ENCODE data around the gene CCM2L. TPM values are rescaled to one million over a fixed set of nuclear protein-coding genes. Genes with fewer than 3 reads are reported as not detected.

CCM2L gene
- total RNA-seq, 1 donor from 2014 or later = 17.3 TPM

- DNase-seq (ENCODE audit: low read depth in 2 of 2) = no peak
Observed at GRCh38 chr20:32056708-32057483, 46.7 kb downstream of the CCM2L start.

DNA sequence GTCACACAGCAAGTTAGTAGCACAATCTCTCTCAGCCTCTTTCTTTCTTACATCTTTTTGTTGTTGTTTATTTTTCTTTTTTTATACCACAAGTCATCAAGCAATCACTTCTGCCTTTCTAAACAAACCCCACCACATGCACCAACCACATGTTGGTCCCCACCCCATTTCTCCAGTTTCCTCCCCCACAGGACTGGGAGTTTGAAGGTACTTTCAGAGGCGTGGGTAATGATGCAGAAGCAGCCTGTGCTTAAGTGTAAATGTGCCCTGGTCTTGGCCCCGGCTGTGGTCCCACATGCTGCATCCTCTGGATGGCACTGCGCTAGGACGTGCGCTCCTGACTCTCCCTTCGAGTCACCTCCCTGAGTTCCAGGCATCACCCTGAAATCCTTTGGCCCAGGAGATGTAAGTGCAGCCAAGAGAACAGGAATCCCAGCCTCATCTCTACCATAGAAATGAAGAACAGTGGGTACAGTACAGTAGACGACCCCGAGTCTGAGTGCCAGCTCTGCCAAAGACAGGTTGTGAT is 47.5 kb downstream of the CCM2L start:
- no peak for DNase-seq (ENCODE audit: low read depth in 2 of 2)

DNA sequence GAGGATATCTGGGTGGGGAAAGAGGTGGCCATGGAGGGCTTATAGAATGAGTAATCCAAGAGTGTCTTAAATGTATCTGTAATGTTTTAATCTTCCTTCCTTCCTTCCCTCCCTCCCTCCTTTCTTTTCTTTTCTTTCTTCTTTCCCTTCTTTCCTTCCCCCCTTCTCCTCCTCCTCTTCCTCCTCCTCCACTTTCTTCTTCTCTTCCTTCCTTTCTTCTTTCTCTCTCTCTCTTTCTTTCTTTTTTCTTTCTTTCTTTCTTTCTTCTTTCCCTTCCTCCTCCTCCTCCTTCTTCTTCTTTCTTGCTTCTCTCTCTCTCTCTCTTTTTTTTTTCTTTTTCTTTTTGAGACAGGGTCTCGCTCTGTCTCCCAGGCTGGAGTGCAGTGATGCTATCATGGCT is 49.0 kb downstream of the CCM2L start:
- DNase-seq (ENCODE audit: low read depth in 2 of 2) = no peak

DNA sequence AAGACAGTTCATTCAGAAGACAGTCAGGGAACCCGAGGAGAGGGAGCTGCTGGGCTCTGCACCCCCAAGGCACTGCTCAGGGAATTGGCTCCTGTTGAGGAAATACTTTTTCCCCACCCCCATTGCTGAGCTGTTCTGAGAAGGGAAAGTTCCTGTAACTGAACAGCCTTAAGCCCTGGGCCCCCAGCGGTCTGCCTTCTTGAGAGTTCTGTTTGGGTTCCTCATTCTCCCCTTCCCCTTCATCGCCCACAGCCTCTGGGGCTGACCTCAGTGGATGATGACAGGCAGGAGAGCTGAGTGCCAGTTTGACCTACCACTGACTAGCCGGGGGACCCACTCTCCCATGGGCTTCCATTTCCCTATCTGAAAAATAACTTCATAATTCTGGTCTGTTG is 52.5 kb downstream of the CCM2L start:
- no peak for DNase-seq (ENCODE audit: low read depth in 2 of 2)

DNA sequence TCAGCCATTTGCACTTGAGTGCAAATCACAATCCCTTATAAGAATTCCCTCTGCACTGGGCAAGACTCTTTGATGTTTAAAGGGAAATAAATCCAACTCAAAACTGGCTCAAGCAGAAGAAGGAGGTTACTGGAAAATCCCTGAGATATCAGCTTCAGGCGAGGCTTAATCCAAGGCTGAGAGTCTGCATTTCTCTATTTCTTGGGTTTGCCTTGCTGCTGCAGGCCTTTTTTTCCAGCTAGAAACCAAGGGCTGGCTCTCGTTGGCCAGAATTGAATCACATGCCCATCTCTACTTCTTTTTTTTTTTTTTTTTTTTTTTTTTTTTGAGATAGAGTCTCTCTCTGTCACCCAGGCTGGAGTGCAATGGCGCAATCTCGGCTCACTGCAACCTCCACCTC is 53.5 kb downstream of the CCM2L start:
- DNase-seq (ENCODE audit: low read depth in 2 of 2) = no peak

GRCh38 chr20:32064667-32065066 is 54.4 kb downstream of the CCM2L start:
- DNase-seq (ENCODE audit: low read depth in 2 of 2) = no peak

- DNase-seq (ENCODE audit: low read depth in 2 of 2) = no peak
Observed at GRCh38 chr20:32067234-32067821, 57.1 kb downstream of the CCM2L start.

DNA sequence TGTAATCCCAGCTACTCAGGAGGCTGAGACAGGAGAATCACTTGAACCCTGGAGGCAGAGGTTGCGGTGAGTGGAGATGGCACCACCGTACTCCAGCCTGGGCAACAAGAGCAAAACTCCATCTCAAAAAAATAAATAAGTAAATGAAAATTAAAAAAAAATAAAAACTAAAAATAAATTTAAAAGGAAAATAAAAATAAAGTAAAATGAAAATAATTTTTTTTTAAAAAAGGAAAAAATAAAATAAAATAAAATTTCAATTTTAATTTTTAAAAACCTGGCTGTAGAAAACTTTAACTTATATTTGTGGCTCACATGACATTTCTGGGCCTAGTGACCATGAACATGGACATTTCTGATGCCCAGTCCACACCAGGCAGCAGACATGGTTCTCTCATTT is 57.9 kb downstream of the CCM2L start:
- no peak for DNase-seq (ENCODE audit: low read depth in 2 of 2)

DNA sequence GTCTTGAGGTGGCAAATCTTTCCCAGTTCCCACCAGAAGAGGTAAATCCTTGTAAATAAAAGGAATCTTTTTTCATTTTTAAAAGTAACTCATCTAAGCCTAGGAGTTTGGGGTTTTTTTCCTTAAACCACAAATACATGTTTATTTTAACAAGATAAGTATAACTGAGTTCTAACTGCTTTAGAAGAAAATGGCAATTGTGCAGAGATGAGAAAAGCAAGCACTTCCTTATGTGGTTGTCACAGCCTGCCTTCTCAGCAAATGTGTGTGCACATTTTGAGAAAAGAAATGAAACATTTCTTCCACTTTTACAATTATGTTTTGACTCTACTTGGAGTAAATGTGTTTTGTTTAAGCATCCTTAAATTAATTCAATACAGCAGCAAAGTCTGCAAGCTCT is 59.5 kb downstream of the CCM2L start:
- no peak for DNase-seq (ENCODE audit: low read depth in 2 of 2)

DNA sequence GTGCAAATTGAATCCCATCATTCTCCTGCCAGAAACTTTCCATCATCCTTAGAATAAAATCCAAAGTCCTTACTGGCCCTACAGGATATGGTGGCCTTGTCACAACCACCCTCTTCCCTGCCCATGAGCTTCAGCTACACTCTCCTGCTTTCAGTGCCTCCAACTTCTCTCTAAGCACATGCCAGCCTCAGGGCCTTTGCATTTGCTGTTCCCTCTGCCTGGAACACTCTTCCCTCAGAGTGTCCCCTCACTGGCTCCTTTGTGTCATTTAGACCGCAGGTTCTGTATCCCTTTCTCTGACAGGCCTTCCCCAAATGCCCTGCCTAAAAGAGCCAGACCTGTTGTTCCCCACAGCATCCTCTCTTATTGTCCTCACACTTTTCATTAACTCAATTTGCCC is 60.0 kb downstream of the CCM2L start:
- DNase-seq (ENCODE audit: low read depth in 2 of 2) = no peak

DNA sequence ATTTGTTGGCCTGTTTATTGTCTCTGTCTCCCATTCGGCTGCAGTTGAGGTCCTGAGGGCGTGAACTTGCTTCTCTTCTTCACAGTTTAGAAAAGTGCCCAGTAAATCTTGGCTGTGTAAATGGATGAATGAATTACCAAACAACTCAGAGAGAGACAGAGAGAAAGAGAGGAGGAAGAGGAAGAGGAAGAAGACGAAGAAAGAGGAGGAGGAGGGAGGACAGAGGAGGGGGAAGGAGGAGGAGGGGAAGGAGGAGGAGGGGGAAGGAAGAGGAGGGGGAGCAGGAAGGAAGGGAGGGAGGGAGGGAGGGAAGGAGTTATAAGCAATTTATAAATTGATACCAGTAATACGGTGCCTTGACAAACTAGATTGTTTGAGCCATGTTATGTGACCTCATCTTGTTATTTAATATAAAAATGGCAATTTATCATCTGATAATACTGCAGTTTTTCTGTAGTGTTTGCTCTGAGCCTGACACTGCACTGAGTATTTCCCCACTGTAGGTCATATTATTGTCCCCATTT is 60.5 kb downstream of the CCM2L start:
- DNase-seq (ENCODE audit: low read depth in 2 of 2) = no peak

DNA sequence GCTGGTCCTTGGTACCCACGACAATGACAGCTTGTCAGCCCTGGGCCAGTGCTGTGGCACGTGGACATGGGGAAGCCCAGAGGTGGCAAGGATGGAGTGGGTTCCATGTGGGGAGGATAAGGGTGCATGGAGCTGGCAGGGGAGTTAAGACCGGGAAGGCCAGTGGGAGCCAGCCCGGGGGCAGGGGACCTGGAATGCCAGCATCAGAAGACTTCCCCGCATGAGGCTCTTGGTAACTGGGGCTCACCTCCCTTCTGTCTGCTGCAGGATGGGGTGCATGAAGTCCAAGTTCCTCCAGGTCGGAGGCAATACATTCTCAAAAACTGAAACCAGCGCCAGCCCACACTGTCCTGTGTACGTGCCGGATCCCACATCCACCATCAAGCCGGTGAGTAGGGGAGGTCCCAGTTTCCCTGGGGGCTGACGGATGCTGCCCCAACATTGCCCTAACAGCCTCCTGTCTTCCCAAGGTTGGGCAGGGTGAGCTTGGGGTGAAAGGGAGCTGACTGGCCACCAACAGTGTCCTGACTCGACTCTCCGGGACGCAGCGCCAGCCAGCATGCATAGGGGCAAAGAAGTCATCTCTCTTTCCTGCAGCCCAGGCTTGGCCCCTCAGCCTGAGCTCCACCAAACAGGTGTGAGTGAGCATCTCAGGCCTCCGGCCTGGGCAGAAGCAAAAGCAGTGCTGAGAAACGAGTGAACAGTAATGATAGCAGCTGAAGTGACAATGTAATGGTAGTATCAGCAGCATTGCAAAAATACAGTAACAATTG is 61.3 kb downstream of the CCM2L start:
- no peak for DNase-seq (ENCODE audit: low read depth in 2 of 2)

DNA sequence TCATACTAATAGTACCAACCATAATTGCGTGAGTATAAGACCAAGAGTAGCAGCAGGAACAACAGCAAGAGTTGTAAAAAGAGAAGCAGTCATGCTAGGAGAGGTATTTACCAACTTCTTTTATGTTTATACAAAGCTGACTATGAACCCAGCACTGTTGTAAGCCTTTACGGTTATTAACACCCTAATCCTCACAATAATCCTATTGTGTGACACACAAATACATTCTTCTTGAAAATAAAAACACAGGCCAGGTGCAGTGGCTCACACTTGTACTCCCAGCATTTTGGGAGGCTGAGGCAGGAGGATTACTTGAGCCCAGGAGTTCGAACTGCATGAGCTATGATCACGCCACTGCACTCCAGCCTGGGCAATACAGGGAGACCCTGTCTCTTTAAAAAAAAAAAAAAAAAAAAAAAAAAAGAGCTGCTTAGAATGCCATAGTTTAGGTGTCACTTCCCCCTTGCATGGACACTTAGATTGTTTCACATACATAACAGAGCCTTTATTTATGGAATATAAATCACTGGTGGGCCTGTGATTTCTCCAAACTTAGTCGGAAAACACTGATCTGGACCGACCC is 62.0 kb downstream of the CCM2L start:
- no peak for DNase-seq (ENCODE audit: low read depth in 2 of 2)

GRCh38 chr20:32075534-32075933 is 65.3 kb downstream of the CCM2L start:
- no peak for DNase-seq (ENCODE audit: low read depth in 2 of 2)

DNA sequence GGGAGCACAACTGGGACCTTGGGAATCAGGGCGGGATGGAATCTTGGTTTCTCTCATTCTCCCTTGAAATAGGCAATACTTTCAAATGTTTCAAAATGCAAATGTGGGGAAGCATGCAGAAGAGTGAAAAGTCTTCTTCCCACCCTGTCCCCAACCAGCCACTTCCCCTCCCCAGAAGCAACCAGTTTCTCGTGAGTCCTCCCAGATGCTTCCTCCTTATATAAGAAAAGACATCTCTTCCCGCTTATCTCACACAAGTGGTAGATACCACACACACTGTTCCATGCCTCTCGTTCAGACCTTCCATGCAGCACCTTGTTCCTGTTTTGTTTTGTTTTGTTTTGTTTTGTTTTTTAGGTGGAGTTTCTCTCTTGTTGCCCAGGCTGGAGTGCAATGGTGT is 67.0 kb downstream of the CCM2L start:
- no peak for DNase-seq (ENCODE audit: low read depth in 2 of 2)

GRCh38 chr20:32078322-32078721 is 68.1 kb downstream of the CCM2L start:
- no peak for DNase-seq (ENCODE audit: low read depth in 2 of 2)

DNA sequence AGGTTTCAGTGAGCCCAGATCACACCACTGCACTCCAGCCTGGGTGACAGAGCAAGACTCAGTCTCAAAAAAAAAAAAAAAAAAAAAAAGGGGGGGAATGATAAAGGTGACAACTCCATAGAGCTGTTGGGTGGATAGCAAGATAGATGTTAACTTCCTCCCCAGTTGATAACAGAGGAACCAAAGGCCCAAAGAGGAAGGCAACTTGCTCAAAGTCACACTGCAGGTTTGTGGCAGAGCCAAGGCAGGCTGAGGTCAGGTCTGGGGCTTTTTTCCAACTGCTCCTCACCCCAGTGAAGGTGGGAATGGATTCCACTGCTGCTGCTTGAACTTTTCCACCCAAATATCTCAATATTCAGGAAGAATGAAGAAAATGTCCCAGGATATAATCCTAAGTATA is 68.6 kb downstream of the CCM2L start:
- no peak for DNase-seq (ENCODE audit: low read depth in 2 of 2)

GRCh38 chr20:32079655-32080109 is 69.4 kb downstream of the CCM2L start:
- no peak for DNase-seq (ENCODE audit: low read depth in 2 of 2)

GRCh38 chr20:32080783-32081182 is 70.5 kb downstream of the CCM2L start:
- no peak for DNase-seq (ENCODE audit: low read depth in 2 of 2)
